CD4-positive, alpha-beta T cell treated with Interleukin-2 at 100 ng/mL for 4 hours (primary cell): ENCODE data around the gene KIF4A.
"Not testable (repeated sequence)": the region's sequence is repeated elsewhere in the genome, so short reads cannot be mapped to it uniquely, and the experiment has no call there.

ENCODE experiments used
- DNase-seq: peaks from one replicate; pipeline ENCODE4 v3.0.0-alpha.2; 2020; ENCODE audit warnings: low spot score

Gene KIF4A, protein sequence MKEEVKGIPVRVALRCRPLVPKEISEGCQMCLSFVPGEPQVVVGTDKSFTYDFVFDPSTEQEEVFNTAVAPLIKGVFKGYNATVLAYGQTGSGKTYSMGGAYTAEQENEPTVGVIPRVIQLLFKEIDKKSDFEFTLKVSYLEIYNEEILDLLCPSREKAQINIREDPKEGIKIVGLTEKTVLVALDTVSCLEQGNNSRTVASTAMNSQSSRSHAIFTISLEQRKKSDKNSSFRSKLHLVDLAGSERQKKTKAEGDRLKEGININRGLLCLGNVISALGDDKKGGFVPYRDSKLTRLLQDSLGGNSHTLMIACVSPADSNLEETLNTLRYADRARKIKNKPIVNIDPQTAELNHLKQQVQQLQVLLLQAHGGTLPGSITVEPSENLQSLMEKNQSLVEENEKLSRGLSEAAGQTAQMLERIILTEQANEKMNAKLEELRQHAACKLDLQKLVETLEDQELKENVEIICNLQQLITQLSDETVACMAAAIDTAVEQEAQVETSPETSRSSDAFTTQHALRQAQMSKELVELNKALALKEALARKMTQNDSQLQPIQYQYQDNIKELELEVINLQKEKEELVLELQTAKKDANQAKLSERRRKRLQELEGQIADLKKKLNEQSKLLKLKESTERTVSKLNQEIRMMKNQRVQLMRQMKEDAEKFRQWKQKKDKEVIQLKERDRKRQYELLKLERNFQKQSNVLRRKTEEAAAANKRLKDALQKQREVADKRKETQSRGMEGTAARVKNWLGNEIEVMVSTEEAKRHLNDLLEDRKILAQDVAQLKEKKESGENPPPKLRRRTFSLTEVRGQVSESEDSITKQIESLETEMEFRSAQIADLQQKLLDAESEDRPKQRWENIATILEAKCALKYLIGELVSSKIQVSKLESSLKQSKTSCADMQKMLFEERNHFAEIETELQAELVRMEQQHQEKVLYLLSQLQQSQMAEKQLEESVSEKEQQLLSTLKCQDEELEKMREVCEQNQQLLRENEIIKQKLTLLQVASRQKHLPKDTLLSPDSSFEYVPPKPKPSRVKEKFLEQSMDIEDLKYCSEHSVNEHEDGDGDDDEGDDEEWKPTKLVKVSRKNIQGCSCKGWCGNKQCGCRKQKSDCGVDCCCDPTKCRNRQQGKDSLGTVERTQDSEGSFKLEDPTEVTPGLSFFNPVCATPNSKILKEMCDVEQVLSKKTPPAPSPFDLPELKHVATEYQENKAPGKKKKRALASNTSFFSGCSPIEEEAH

DNA sequence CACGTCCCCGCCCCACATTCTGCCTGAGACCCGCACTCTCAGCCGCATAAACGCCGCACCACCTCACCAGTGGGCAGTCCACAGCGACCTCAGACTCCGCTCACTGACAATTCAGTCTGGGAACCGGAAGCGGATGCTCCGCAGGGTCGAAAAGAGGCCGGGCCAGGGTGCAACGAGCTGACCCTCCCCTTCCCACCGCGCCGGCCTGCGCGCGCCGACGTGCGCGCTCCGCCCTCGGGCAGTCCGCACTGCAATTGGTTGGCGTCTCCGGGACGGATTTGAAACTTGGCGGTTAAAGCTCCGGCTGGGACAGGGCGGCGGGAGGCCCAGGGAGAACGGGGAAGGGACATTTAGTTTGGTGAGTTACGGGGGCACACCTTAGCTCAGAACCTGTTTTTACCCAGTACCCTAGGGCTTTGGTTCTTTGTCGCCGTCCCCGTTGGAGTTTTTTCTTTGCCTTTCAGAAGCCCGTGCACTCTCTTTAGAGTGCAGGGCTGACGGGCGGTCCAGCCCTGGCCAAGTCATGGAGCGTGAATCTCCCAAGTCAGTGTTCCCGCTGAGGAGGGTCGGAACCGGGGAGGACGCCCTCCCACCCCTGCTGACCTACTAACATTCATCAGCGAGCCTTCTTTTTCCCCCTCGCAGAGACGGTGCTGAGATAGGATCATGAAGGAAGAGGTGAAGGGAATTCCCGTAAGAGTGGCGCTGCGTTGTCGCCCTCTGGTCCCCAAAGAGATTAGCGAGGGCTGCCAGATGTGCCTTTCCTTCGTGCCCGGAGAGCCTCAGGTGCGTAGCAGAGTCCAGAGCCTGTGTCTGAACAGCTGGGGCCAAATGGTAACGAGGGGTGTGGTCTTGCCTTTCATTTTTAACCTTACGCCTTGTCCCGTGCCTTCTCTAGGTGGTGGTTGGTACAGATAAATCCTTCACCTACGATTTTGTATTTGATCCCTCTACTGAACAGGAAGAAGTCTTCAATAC lies at the start of gene KIF4A, which contains the start of gene PDZD11:
KIF4A (plus strand) TSS at position 312 of the 978 bp plus-strand sequence; CDS start at position 667, 355 bp downstream.
PDZD11 (minus strand) TSS at position 135 of the 978 bp plus-strand sequence. CDS start 586 bp downstream, outside the sequence.
- peak; percentile 76 for DNase-seq

DNA sequence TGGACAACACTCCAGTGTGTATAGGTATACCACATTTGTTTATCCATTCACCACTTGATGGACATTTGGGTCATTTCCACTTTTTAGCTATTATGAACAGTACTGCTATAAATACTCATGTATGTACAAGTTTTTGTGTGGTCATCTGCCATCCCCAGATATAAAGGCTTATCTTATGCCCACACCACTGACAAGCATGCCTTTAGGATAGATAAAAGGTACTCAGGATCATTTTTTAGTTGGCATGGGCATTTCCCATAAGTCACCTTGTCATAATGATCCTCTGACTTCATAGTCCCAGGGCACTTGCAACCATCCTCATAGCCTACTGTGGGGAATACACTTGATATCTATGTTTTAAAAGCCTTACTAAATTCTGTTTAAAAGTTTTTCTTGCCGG lies 49.2 kb upstream of the KIF4A start:
- no peak for DNase-seq

DNA sequence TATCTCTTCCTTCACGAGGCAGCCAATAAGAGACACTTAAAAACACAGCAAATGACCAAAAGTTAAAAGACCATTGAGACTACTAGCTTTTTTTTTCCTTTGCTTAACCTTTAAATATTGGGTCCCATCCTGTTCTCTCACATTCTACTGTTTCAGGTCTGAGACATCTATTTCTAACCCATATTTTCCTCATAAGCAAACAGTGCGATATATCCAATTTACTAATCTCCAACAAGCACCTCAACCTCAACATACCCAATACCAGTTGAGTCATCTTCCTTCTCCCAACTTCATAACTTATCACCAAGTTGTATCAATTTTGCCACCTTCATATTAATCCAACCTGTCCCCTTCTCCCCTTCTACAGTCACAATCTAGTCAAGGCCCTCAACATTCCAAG lies 48.4 kb upstream of the KIF4A start:
- no peak for DNase-seq

DNA sequence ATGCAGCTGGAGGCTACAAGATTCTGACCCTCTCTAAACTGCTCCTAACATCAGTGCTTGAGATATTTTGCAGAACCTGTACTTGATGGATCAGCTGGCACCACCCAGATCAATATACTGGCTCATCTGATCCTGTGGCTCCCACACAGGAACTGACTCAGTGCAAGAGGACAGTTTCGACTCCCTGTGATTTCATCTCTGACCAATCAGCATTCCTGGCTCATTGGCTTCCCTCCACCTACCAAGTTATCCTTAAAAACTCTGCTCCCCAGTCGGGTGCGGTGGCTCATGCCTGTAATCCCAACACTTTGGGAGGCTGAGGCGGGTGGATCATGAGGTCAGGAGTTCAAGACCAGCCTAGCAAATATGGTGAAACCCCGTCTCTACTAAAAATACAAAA lies 46.3 kb upstream of the KIF4A start:
- DNase-seq = not testable (repeated sequence)

DNA sequence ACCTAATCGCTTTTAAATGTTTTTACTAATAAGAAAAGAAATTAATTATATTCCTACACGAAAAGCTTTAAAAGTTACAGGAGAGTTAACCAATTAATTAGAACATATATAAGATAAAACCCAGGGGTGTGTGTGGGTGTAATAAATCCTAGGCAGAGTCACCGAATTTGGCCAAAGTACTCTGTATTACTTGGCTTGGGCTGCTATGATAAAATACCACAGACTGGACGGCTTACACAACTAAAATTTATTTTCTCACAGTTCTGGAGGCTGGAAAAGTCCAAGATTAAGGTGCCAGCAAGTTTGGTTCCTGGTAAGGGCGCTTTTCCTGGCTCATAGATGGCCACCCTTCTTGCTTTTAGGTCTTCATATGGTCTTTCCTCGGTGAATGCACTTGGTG lies 45.0 kb upstream of the KIF4A start:
- no peak for DNase-seq

DNA sequence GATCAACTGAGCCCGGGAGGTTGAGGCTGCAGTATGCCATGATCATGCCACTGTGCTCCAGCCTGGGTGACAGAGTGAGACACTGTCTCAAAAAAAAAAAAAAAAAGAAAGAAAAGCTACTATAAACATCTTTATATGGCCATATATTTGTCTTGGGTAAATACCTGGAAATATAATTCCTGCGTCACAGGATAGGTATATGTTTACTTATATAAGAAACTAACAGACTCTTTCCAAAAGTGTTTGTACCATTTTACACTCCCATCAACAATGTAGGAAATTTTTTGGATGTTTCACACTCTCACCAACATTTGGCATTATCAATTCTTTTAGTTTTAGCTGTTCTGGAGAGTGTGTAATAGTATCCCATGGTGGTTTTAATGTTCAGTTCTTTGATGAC lies 42.7 kb upstream of the KIF4A start:
- DNase-seq = no peak

DNA sequence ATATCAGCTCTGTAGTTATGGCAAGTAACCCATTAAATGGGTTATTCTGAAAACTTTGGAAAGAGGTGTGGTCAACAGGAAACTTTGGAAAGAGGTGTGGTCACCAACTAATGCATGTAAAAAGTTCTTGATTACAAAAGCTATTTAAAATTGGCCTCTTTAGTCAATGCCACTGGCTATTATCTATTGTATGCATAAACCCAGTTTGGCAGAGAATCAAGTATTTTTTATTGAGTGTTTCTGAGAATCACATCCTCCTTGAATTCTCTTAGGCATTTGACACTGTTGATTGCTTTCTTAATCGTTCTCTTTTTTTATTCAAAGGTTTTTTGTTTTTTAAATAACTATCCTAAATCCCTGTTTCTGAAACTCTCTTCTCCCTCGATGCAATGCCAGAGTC lies 37.4 kb upstream of the KIF4A start:
- DNase-seq = no peak

DNA sequence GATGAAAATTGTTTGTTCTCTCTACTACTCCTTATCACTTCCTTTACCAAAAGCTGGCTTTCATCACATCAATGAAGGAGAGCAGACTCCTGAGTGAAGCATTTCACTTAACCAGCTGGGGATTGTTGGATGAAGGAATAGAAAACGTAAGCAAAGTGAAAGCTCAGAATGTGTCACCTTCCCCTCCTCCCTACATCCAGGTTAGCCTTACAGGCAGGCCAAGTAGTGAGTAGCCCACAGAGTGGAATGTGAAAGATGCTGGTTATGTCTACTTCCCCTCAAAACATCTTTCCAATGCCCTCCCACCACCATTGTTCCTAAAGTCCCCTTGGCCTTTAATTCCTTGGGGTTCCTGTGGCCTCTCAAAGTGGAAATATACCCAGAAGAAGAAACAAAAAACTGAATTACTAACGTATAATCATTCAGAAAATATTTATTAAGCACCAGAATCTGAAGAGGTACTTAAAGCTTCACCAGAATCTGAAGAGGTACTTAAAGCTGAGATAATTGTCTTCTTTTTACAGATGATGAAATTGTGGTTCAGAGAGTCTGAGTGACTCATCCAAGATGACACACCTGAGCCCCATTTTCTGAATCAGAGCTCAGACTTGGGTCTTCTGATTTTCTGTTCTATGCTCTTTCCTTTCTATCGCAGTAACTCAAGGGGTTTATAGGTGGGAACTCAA lies 36.4 kb upstream of the KIF4A start:
- DNase-seq = no peak

DNA sequence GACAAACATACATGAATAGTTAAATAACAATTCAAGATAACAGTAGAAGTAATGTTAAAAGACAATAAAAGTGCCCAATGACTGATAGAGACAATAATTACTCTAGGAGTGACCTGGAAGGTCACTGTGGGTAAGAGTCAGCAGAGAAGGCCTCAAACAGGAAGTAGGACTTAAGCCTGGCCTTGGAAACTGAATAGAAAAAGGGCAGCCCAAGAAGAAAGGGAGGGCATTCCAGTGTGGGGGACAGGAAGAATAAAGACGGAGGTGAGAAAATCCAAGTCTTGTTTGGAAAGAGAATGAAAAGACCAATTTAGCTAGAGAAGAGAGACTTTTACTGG lies 35.9 kb upstream of the KIF4A start:
- no peak for DNase-seq

DNA sequence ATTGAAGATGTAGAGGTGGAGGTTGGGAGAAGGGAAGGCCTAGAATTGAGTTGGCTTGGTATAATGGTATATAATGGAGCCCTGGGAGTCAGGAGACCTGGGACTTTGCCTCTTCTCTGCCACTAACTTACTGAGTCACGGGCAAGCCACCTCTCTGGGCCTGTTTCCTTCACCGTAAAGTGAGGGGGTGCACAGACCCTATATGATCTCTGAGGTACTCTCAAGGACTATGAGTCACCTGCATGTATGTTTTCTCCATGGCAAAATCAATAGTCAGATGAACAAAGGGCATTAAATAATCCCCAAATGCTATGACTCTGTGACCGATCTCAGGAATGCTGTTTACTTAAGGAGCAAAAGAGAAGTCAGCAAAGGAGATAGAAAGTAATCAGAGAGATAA lies 35.0 kb upstream of the KIF4A start:
- DNase-seq = no peak

DNA sequence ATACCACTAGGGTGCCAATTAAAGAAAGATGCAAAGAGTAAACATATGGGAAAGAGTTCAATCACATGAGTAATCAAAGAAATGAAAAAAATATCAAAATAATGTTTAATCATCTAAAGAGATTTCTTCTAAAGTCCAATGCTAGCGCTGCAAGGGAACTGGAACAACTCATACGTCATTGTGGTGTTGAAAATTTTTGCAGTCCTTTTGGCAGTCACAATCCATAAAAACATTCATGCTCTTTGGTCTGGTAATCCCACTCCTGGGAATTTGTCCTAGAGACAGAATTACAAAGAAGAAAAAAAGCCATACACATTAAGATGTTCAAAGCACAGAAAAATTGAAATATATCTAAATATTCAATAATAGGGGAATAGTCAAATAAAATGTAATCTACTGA lies 34.5 kb upstream of the KIF4A start:
- DNase-seq = no peak

DNA sequence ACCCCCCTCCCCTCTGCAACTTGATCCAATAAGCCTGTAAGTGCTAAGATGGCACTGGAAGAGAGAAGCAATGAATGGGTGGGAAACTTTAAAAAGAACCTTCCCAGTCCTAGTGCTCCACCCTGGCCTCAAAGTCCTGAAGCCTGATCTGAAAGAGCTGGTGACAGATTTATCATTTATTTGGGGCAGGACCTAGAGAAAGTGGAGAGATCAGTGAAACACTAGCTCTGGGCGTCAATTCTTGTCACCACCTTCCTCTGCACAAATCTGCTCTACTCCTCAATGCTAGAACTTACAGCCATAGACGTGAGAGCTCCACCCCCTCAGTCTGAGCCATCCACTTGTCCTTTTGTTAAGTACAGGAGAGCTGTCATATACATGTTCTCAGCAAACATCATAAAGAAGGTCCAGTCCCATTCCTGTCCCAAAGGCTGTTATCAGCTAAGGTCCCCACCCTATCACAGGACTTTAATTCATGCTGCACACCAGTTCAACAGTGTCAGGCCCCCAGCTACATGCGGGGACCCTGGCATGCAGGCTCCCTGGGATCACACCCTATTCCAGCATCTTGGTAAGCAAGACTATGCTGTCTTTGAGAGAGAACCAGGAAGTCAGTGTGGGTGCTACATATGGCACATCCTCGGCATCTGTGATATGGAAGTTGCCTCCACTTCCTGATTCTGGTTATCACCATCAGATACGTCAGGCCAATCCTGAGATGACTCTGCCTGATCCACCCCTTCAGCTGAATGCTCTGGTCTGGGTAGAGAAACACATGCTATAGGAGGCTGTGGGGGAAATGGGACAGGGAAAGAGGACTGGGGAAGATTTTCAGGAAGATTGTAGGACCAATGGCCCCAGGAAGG lies 32.2 kb upstream of the KIF4A start:
- no peak for DNase-seq

DNA sequence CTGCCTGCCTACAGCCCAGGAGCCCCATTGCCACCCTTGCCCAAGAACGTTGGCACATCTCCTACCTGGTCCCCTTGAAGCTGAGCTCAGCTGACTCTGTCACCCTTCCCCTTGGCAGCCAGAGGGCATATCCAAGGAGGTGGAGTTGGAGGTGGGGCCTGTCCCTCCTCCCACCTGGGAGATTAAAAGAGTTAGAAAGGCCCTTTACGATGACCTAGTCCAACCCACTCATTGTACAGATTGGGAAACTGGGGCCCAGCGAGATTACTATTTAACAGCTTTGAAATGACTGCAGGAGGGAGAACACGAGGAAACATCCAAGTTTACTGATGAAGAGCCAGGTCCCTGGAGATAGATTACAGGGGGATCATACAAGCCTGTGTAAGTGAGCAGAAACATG lies 29.8 kb upstream of the KIF4A start, which contains the start of gene P2RY4:
P2RY4 (minus strand) TSS at position 101 of the 400 bp plus-strand sequence. CDS start 580 bp downstream, outside the sequence.
- no peak for DNase-seq

DNA sequence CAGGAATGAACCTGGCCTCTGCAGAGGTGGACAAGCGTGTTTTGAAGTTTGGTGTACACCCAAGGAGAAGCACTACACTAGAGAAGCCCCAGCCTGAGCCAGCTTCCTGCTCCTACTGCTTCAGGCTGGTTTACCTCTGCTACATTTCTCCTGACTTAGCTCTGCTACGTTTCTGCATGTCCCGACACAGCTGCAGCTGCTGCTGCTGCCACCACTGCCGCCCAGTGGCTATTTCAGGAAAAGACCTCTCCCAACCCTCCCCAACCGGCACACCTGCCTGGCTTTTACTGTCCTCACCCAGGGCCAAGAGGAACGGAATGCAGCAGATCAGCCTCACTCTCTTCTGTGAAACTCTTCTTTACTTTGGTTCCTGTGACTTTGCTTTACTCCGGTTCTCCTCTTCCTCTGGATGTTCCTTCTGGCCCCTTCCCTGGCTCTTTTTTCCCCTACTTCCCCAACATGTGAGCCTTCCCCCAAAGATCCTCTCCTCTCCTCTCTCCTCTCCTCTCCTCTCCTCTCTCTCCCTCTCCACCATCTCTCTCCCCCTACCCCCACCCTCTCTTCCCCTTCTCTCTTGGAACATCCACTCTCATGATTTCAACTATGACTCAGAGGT lies 26.8 kb upstream of the KIF4A start:
- DNase-seq = peak; percentile 0

DNA sequence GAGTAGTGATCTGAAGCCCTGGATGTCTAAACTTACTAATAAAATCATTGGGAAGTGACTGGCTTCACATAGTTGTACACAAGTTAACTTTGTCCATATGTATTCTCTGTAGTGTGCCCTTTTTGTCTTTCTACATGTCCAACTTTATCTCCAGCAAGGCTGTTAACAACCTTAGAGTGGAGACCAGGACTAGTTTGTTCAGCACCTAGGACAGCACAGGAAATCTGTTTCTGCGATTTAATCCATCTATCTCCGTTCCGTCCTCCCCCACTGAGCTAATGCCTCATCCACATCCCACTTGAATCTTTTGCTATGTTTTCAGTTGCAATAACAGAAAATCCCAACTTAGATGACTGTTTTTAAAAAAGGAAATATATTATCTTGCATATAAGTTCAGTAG lies 25.1 kb upstream of the KIF4A start:
- no peak for DNase-seq

DNA sequence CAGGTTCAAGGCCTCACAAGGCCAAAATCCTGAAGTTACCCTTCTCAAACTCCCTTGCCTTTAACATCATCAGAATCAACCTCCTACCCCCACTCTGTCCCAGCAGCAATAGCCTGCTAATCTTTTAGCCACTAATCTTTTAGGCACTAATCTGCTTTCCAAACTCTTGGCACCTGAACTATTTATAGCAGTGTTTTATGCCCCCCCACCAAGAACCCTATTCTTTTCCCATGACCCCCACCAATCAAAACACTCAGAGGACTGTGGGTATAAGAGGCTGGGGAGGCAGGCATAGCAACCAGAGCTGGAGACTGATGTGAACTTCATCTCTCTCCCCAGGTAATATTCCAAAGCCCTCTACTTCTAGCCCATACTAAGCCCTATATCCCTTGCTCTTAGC lies 21.9 kb upstream of the KIF4A start, which contains the start of gene ARR3:
ARR3 (plus strand) TSS at position 301 of the 400 bp plus-strand sequence. CDS start 1,052 bp downstream, outside the sequence.
- no peak for DNase-seq

DNA sequence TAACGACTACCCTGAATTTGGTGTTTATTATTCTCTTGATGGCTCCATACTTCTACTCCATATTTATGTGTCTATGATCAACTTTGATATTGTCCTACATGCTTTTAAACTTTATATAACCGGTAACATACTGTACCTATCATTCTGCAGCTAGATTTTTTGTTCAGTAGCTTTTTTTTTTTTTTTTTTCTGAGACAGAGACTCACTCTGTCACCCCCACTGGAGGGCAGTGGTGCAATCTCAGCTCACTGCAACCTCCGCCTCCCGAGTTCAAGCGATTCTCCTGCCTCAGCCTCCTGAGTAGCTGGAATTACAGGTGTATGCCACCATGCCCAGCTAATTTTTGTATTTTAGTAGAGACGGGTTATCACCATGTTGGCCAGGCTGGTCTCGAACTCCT lies 15.9 kb upstream of the KIF4A start:
- not testable (repeated sequence) for DNase-seq

DNA sequence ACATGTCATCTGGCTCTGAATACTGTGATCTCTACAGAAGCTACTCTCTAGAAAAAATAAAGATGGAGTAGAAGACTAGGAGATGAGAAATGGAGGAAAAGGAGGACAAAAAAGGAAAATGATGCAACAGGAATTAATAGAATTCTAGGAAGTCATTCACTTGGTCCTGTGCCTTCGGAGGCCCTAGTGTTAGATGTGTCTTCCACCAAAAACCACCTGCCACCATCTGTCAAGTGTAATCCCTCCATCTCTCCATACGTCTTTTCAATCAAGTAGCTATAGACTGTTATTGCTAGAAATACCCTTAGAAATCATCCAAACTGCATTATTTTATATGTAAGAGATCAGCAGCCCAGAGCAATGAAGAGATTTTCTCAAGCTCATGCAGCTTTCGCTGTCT lies 10.8 kb upstream of the KIF4A start:
- no peak for DNase-seq

DNA sequence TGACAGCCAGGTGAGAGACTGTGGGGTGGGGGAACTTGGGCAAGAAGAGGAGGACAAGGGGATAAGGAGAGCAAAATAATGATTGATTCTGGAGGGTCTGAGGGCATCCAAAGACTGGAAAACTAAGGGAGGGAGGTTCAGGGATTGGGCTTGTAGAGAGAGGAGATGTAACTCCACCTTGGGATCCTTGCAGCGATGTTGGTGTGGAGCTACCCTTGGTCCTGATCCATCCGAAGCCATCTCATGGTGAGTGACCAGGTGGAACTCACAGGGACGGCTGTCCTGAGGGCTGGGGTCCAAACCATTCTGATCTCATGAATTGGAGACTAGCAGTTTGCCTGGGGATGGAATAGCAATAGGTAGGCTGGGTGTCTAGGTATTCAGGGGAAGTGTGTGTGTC lies 9.3 kb upstream of the KIF4A start:
- no peak for DNase-seq
